Panc1 (cell line): ENCODE data around the gene IL18RAP. TPM values are rescaled to one million over a fixed set of nuclear protein-coding genes. Genes with fewer than 3 reads are reported as not detected.

Source experiments
- ATAC-seq: fragments of 200-7000 bp; cut with Tn5 transposase; 2 replicates; pipeline ENCODE4 v1.9.1; 2020; ENCODE audit warnings: mild to moderate bottlenecking, moderate library complexity
- BruUV-seq: library from RNA; stranded (reverse); fragments of 400-500 nt; replicated peaks from 2 replicates; lab custom pipeline; 2021; lab: Mats Ljungman, UMichigan
- CTCF ChIA-PET: fragments of 300-600 bp; sonication (Branson Sonifier 250); formaldehyde crosslinking; loops from one replicate; lab custom pipeline; 2022; ENCODE audit warnings: antibody characterized with exemption; lab: Charles Lee
- POLR2A ChIA-PET: fragments of 300-600 bp; sonication (Branson Sonifier 250); formaldehyde crosslinking; loops from one replicate; lab custom pipeline; 2022; ENCODE audit warnings: antibody characterized with exemption; lab: Charles Lee
- DNase-seq: peaks from one replicate; pipeline ENCODE4 v3.0.0-alpha.2; 2010; ENCODE audit warnings: low read depth, low spot score
- H3K27ac ChIP-seq: 2 replicates; pipeline ENCODE4 v1.5.1; 2011; ENCODE audit warnings: mild to moderate bottlenecking, low read length, inconsistent platforms
- H3K27me3 ChIP-seq: fragments of 200-500 bp; sonication (Bioruptor generic); 2 replicates; pipeline ENCODE4 v1.6.0; 2014; ENCODE audit warnings: low read length, inconsistent platforms; ENCODE audit not compliant: control insufficient read depth, insufficient read depth
- H3K36me3 ChIP-seq: fragments of 200-500 bp; sonication (Bioruptor generic); 2 replicates; pipeline ENCODE4 v1.5.1; 2014; ENCODE audit warnings: inconsistent platforms, mild to moderate bottlenecking, low read length, moderate library complexity; ENCODE audit not compliant: control insufficient read depth, insufficient read depth
- H3K4me1 ChIP-seq: 2 replicates; pipeline ENCODE4 v1.5.1; 2011; ENCODE audit warnings: inconsistent platforms, mild to moderate bottlenecking, low read length, moderate library complexity; ENCODE audit not compliant: control insufficient read depth, insufficient read depth
- H3K4me3 ChIP-seq, 2 experiments: 2 replicates each; pipeline ENCODE4 v1.5.1; 2011 to 2012; ENCODE audit warnings: low read depth in 2 of 2, low read length in 2 of 2, mild to moderate bottlenecking in 2 of 2, inconsistent platforms in 1 of 2, moderate library complexity in 1 of 2
- H3K9me3 ChIP-seq: fragments of 200-500 bp; sonication (Bioruptor generic); 2 replicates; pipeline ENCODE4 v1.5.1; 2014; ENCODE audit warnings: low read depth, mild to moderate bottlenecking, inconsistent platforms, low read length, moderate library complexity; ENCODE audit not compliant: control insufficient read depth, insufficient read depth
- CTCF ChIP-seq: fragments of 450-650 bp; IDR thresholded peaks from 2 replicates; pipeline ENCODE4 v1.5.1; 2017; ENCODE audit warnings: mild to moderate bottlenecking
- POLR2AphosphoS5 ChIP-seq: IDR thresholded peaks from 2 replicates; pipeline ENCODE4 v1.6.1; 2012; ENCODE audit warnings: mild to moderate bottlenecking, low read depth, low read length, moderate library complexity
- REST ChIP-seq, 2 experiments: IDR thresholded peaks; 2 replicates each; pipeline ENCODE4 v1.6.1; 2011 to 2012; ENCODE audit warnings: low read depth in 2 of 2, control low read depth in 1 of 2, low read length in 1 of 2, mild to moderate bottlenecking in 1 of 2, moderate library complexity in 1 of 2; ENCODE audit not compliant: insufficient read depth in 1 of 2
- SIN3A ChIP-seq: IDR thresholded peaks from 2 replicates; pipeline ENCODE4 v1.6.1; 2012; ENCODE audit warnings: low read depth, mild to moderate bottlenecking, low read length, moderate library complexity, borderline replicate concordance; ENCODE audit not compliant: insufficient read depth
- TCF7L2 ChIP-seq: IDR thresholded peaks from 2 replicates; pipeline ENCODE4 v1.6.1; 2011; ENCODE audit warnings: mild to moderate bottlenecking, low read depth, low read length, inconsistent platforms
- in situ Hi-C: cut with HindIII; loops from 2 replicates; pipeline ENCODE4 v1.10.0; 2016; ENCODE audit warnings: low sequenced_read_pairs, low pct_unique_long_range_greater_than_20kb
- intact Hi-C: fragments of 100-400 bp; cut with micrococcal nuclease; formaldehyde crosslinking; loops from one replicate; pipeline ENCODE4 v1.10.0; 2022; ENCODE audit not compliant: unreplicated experiment
- total RNA-seq: library from RNA; stranded (reverse); gene quantifications from one replicate; pipeline ENCODE4 v1.2.1, GENCODE V29; 2021; ENCODE audit not compliant: unreplicated experiment

The IL18RAP gene
- total RNA-seq, 1 experiment from 2014 or later: not detected

- ChIA-PET CTCF (no interaction called here), POLR2A (no interaction called here)
- intact Hi-C loops: no loop called here
- BruUV-seq: no TSS peak
- no peaks in the 10 kb centered on the region for H3K4me1 ChIP-seq
- no peak for ATAC-seq
- in situ Hi-C loops: no loop called here
- no peaks in the 10 kb centered on the region for H3K36me3 ChIP-seq
- H3K4me3 ChIP-seq: no peak overlapping the region
- H3K27me3 ChIP-seq: no peaks in the 10 kb centered on the region
- H3K27ac ChIP-seq: no peak overlapping the region
- no peak for DNase-seq
- TF ChIP-seq CTCF (no peak), SIN3A (no peak), POLR2AphosphoS5 (no peak), REST (IDR thresholded peaks at IDR 0.05; ENCODE audit: insufficient read depth in 1 of 2, low read depth in 2 of 2, low read length in 1 of 2) (no peak), TCF7L2 (no peak)
- H3K9me3 ChIP-seq: no peaks in the 10 kb centered on the region
Observed at GRCh38 chr2:102401865-102402264, 21.1 kb upstream of the IL18RAP start.

DNA sequence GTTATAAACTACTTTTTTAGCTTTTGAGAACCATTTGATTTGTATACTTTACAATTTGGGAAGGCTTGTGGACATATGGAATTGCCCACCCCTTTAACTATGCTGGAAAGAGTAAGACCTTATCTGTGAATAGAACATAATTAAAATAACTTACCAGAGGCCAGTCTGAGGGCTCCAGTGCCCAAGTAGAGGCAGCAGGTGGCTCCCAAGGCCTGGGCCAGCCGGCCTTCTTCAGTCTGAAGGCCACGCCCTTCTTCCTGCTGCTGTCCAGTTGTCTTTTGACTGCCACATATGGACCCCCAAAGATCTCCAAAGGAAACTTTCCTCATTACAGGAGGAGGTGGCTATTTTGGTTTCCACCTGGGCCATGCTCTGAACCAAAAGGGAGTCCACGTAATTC lies 12.0 kb upstream of the IL18RAP start:
- Histone ChIP-seq H3K36me3 (no peaks in the 10 kb centered on the region), H3K4me3 (no peak overlapping the region), H3K4me1 (no peaks in the 10 kb centered on the region), H3K9me3 (no peaks in the 10 kb centered on the region), H3K27ac (no peak overlapping the region), H3K27me3 (no peaks in the 10 kb centered on the region)
- ChIA-PET CTCF (no interaction called here), POLR2A (no interaction called here)
- ATAC-seq (no peak), DNase-seq (no peak)
- no TSS peak for BruUV-seq
- intact Hi-C loops (no loop called here), in situ Hi-C loops (no loop called here)
- TF ChIP-seq REST (IDR thresholded peaks at IDR 0.05; ENCODE audit: insufficient read depth in 1 of 2, low read depth in 2 of 2, low read length in 1 of 2): no peak
- TF ChIP-seq POLR2AphosphoS5: no peak
- TF ChIP-seq CTCF: no peak
- no peak for TF ChIP-seq SIN3A
- TF ChIP-seq TCF7L2: no peak
